Large intestine (tissue), 3 donors: Measurements from ENCODE around the gene GLG1. TPM values are rescaled to one million over a fixed set of nuclear protein-coding genes. Genes with fewer than 3 reads are reported as not detected.

Source experiments
- DNase-seq, 2 donors: peaks; one replicate each; pipeline versions ENCODE4 v3.0.0 to v3.0.0-alpha.2; 2013
- H3K27ac ChIP-seq: one replicate; pipeline ENCODE4 v1.5.1; 2013; ENCODE audit warnings: low read length
- H3K27me3 ChIP-seq: 2 replicates; pipeline ENCODE4 v1.6.1; 2013; ENCODE audit warnings: low read length; ENCODE audit not compliant: control insufficient read depth, insufficient read depth
- H3K36me3 ChIP-seq: 2 replicates; pipeline ENCODE4 v1.6.1; 2013; ENCODE audit warnings: low read length; ENCODE audit not compliant: control insufficient read depth, insufficient read depth
- H3K4me1 ChIP-seq: one replicate; pipeline ENCODE4 v1.6.1; 2013; ENCODE audit warnings: low read length; ENCODE audit not compliant: control insufficient read depth, insufficient read depth
- H3K4me3 ChIP-seq: one replicate; pipeline ENCODE4 v1.5.1; 2013; ENCODE audit warnings: low read length
- H3K9me3 ChIP-seq: one replicate; pipeline ENCODE4 v1.6.1; 2013; ENCODE audit warnings: mild to moderate bottlenecking, low read depth, low read length, moderate library complexity; ENCODE audit not compliant: control insufficient read depth
- whole genome bisulfite sequencing: methylation state at CpG from one replicate; pipeline ENCODE4 v1.1.5; 2013; ENCODE audit warnings: low lambda C conversion rate; ENCODE audit not compliant: insufficient coverage; 5-methylcytosine and 5-hydroxymethylcytosine counted together
- polyA plus RNA-seq: library from polyadenylated mRNA; unstranded; fragments of 120-200 nt; gene quantifications from one replicate; pipeline ENCODE4 v1.2.1, GENCODE V29; 2013

GLG1 gene
- polyA plus RNA-seq, 1 donor, result 87.7 TPM

DNA sequence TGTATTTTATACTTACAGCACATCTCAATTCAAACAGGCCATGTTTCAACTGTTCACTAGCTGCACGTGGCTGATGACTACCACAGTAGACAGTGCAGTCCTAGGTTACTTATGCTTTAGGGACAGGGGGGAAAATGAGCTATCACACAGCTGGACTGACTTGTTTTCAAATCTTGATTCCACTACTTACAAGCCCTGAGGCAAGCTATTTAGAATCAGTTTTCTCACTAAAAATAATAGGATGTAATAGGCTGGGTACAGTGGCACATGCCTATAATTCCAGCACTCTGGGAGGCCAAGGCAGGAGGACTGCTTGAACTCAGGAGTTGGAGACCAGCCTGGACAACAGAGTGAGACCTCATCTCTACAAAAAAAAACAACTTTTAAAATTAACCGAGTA, 10.3 kb downstream of the GLG1 start:
- Histone ChIP-seq H3K36me3 (peaks cover 9% of the 10 kb centered on the region), H3K4me3 (no peak overlapping the region), H3K4me1 (no peaks in the 10 kb centered on the region), H3K27ac (no peak overlapping the region), H3K27me3 (no peaks in the 10 kb centered on the region), H3K9me3 (no peaks in the 10 kb centered on the region)
- no peak for DNase-seq
- whole genome bisulfite sequencing, result no CpG with 5 or more reads among the region's 2 CpGs

DNA sequence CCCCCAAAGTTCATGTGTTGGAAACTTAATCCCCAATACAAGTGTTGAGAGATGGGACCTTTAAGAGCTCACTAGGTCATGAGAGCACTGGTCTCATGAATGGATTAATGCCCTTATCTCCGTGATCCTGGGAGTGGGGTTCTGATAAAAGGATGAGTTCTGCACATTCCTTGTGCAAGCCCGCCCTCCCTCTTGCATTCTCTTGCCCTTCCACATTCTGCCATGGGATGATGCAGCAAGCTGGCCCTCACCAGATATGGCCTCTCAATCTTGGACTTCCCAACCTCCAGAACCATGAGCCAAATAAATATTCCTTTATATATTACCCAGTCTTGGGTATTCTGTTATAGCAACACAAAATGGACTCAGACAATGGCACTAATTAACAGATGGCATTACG, 14.1 kb downstream of the GLG1 start:
- Histone ChIP-seq H3K36me3 (peaks cover 7% of the 10 kb centered on the region), H3K4me1 (no peaks in the 10 kb centered on the region), H3K4me3 (no peak overlapping the region), H3K9me3 (no peaks in the 10 kb centered on the region), H3K27me3 (no peaks in the 10 kb centered on the region), H3K27ac (no peak overlapping the region)
- DNase-seq, result no peak
- WGBS, result no CpG with 5 or more reads among the region's 3 CpGs

DNA sequence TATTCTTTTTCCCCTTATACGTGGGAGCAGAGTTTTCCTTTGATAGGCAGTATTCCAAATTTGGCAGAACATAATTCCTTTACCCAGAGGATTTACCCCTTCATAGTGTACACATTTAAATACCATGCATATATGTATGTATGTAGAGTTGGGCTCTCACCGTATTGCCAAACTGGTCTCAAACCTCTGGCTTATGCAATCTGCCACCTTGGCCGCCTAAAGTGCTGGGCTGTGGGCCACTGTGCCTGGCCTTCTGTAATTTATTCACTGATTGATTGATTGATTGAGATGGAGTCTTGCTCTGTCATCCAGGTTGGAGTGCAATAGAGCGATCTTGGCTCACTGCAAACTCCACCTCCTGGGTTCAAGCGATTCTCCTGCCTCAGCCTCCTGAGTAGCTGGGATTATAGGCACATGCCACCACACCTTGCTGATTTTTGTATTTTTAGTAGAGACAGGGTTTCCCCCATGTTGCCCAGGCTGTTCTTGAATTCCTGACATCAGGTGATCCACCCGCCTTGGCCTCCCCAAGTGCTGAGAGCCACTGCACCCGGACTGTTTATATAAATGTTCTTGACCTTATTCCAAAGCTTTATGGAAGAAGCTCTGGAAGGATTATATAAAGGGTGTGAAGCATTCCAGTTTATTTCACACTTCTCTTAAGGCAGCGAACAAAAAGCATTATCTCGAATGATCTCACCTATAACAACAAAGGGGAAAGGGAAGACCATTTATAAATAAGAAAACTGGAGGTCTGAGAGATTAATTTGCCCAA, 14.9 kb downstream of the GLG1 start:
- no CpG with 5 or more reads among the region's 9 CpGs for WGBS
- Histone ChIP-seq H3K36me3 (peaks cover 6% of the 10 kb centered on the region), H3K4me3 (no peak overlapping the region), H3K4me1 (no peaks in the 10 kb centered on the region), H3K27ac (no peak overlapping the region), H3K9me3 (no peaks in the 10 kb centered on the region), H3K27me3 (no peaks in the 10 kb centered on the region)
- DNase-seq, result no peak

DNA sequence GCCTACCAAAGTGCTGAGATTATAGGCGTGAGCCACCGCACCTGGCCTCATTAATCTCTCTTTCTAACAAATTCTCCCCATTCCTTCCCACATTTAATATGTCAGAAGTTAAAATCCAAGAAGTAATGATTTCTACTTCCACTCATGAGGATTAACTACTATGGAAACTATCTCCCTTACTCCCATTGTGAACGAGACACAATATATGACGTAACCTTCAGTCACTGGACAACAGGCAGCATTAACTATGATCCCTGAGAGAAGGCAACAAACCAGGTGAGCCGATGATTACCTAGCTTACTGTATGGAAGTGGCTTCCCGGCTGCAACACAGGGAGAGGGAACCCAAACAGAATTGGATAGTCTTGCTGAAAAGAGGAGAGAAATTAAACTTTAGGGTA, 20.0 kb downstream of the GLG1 start:
- Histone ChIP-seq H3K9me3 (no peaks in the 10 kb centered on the region), H3K36me3 (no peaks in the 10 kb centered on the region), H3K4me3 (no peak overlapping the region), H3K27ac (peak overlapping the region; percentile 32), H3K4me1 (no peaks in the 10 kb centered on the region), H3K27me3 (no peaks in the 10 kb centered on the region)
- peak; percentile 29 to 40 for DNase-seq
- 60% methylated on average over 1 of the region's 6 CpGs for WGBS

DNA sequence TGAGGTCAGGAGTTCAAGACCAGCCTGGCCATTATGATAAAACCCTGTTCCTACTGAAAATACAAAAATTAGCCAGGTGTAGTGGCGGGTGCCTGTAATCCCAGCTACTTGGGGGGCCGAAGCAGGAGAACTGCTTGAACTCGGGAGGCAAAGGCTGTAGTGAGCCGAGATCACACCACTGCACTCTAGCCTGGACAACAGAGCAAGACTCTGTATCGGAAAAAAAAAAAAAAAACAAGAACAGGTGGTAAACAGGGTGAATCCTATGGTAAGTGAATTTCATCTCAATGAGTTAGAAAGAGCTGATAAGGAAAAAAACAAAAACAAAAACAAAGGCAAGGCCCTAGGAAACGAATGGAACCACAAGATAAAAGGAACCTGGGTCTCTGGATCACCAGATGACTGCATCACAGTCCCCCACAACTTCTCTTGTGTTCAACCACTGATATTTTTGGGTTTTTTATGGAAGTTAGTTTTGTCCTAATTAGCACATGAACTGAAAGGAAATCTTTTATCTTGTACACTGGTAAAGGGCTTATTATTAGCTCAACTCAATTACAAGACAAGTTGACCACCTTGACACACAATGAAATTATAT, 21.0 kb downstream of the GLG1 start:
- Histone ChIP-seq H3K9me3 (no peaks in the 10 kb centered on the region), H3K36me3 (no peaks in the 10 kb centered on the region), H3K4me1 (no peaks in the 10 kb centered on the region), H3K4me3 (no peak overlapping the region), H3K27ac (no peak overlapping the region), H3K27me3 (no peaks in the 10 kb centered on the region)
- no peak for DNase-seq
- WGBS, result 100% methylated on average over 1 of the region's 6 CpGs

DNA sequence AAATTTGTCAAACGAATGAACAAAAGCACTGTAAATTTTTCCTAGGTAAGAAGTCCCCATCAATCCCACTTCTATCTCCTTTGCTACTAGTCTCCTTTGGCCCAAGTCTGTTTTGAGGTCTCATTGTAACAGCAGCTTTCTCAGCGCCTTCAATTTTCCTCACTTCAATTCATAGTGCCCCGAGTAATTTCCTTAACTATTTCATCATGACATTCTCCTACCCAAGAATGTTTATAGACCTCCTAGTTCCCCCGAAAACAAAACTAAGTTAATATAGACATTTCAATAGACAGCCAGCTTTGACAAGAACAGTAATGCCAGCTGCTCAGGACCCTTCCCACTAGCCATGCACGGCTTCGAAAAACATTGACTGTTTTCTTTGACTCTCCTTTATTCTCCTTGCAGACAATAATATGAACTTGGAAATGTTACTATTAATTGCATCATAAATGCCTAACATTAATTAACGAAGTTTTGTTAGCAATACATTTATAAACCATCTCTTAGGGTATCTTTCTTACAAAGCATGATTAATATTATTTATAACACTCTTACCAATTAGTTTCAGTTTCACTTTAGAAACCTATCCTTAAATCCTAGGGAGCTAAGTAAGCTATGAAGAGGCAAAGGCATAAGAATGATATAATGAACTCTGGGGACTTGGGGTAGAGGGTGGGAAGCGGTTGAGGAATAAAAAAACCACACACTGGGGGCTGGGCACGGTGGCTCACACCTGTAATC, 22.8 kb downstream of the GLG1 start:
- H3K27ac ChIP-seq, result no peak overlapping the region
- no peaks in the 10 kb centered on the region for H3K27me3 ChIP-seq
- no peak overlapping the region for H3K4me3 ChIP-seq
- WGBS, result 90% methylated on average over 3 of the region's 9 CpGs
- no peaks in the 10 kb centered on the region for H3K36me3 ChIP-seq
- no peaks in the 10 kb centered on the region for H3K9me3 ChIP-seq
- no peak for DNase-seq
- H3K4me1 ChIP-seq, result no peaks in the 10 kb centered on the region

DNA sequence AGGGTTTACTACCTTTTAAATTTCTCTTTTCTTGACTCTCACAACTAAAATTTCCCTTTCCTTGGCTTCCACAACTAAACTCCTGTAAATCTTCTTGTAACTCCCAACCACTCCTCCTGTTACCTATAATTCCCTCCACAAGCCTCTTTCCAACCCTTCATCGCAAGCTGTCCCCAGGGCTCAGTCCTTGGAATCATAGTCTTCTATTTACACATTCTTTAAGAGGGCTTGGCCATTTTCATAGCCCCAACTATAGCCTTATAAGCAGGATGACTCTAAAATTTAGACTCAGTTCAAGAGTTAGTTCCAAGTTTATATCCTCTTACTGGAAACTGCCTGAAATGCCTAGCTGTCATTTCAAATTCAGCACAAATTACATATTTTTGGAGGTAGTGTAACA, 23.9 kb downstream of the GLG1 start:
- no peaks in the 10 kb centered on the region for H3K4me1 ChIP-seq
- no peaks in the 10 kb centered on the region for H3K27me3 ChIP-seq
- no peak overlapping the region for H3K4me3 ChIP-seq
- DNase-seq, result no peak
- no peaks in the 10 kb centered on the region for H3K9me3 ChIP-seq
- no CpG with 5 or more reads among the region's 1 CpG for WGBS
- H3K27ac ChIP-seq, result no peak overlapping the region
- no peaks in the 10 kb centered on the region for H3K36me3 ChIP-seq

DNA sequence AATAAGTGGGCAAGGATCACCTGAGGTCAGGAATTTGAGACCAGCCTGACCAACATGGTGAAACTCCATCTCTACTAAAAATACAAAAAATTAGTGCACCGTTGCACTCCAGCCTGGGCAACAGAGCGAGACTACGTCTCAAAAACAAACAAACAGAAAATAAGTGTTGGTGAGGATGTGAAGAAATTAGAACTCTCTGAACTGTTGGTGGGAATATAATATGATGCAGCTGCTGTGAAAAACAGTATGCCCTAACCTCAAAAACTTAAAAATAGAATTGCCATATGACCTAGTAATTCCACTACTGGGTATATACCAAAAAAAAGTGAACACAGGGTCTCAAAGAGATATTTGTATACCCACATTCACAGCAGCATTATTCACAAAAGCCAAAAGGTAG, 26.1 kb downstream of the GLG1 start:
- H3K4me1 ChIP-seq, result no peaks in the 10 kb centered on the region
- H3K9me3 ChIP-seq, result no peaks in the 10 kb centered on the region
- H3K4me3 ChIP-seq, result no peak overlapping the region
- no peak overlapping the region for H3K27ac ChIP-seq
- no peak for DNase-seq
- WGBS, result no CpG with 5 or more reads among the region's 3 CpGs
- H3K36me3 ChIP-seq, result no peaks in the 10 kb centered on the region
- no peaks in the 10 kb centered on the region for H3K27me3 ChIP-seq

DNA sequence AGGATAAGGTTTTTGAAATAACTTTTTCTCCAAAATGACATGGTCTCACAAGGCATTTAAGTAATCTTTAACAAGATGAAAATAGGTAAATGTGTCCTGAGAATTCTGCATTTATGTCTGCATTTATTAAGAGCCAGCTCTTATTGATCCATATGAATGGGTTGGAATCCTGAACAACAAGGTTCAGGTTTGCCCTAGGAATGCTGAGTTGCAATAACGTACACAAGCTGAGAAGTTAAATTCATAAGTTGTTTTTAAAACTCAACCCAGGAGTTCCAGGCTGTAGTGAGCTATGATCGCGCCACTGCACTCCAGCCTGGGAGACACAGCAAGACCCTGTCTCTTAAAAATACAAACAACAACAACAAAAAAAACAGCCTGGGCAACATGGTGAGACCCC, 28.1 kb downstream of the GLG1 start:
- no peaks in the 10 kb centered on the region for H3K27me3 ChIP-seq
- H3K9me3 ChIP-seq, result no peaks in the 10 kb centered on the region
- H3K4me1 ChIP-seq, result no peaks in the 10 kb centered on the region
- H3K4me3 ChIP-seq, result no peak overlapping the region
- no peak overlapping the region for H3K27ac ChIP-seq
- DNase-seq, result no peak
- WGBS, result 100% methylated on average over 1 of the region's 3 CpGs
- H3K36me3 ChIP-seq, result no peaks in the 10 kb centered on the region

DNA sequence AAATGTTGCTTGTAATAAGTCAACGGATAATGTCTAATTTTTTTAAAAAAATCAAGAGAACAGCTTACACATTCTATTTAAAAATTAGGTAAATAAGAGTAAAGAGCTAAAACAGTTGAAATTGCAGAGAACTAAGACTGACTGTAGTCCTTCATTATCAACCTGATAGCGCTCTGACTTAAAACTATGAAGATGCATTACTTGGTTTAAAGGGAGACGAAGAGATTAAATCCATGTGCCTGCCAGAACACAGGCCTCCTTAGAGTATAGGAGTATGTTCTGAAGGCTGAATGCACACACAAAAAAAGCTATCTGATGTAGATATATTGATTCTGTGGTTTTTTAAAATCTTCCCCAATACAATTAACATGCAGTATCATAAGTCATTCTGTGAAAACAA, 28.5 kb downstream of the GLG1 start:
- Histone ChIP-seq H3K4me3 (no peak overlapping the region), H3K27me3 (no peaks in the 10 kb centered on the region), H3K36me3 (no peaks in the 10 kb centered on the region), H3K27ac (no peak overlapping the region), H3K4me1 (no peaks in the 10 kb centered on the region), H3K9me3 (no peaks in the 10 kb centered on the region)
- WGBS, result no CpG with 5 or more reads among the region's 3 CpGs
- no peak for DNase-seq
